Astrocyte (in vitro differentiated cells and primary cell): Measurements from ENCODE around the gene TCAF1. TPM values are rescaled to one million over a fixed set of nuclear protein-coding genes. Genes with fewer than 3 reads are reported as not detected.
A peak's percentile ranks its signal among the peaks of the same experiment; 100 is the strongest.
"Not testable (repeated sequence)": the region's sequence is repeated elsewhere in the genome, so short reads cannot be mapped to it uniquely, and the experiment has no call there.

Source experiments
- DNase-seq: peaks from one replicate; pipeline ENCODE4 v3.0.0-alpha.2; 2010; ENCODE audit warnings: low read depth
- FAIRE-seq: peaks from 2 replicates; lab custom pipeline; 2011; peaks lifted over from hg19 to GRCh38; lab: Jason Lieb, UNC
- H2AFZ ChIP-seq: 2 replicates; pipeline ENCODE4 v1.6.0; 2012; ENCODE audit warnings: low read depth, low read length, inconsistent platforms
- H3K27ac ChIP-seq: 2 replicates; pipeline ENCODE4 v1.5.1; 2011; ENCODE audit warnings: low read depth, low read length, inconsistent platforms
- H3K27me3 ChIP-seq: 2 replicates; pipeline ENCODE4 v1.6.0; 2011; ENCODE audit warnings: low read length, inconsistent platforms; ENCODE audit not compliant: insufficient read depth
- H3K36me3 ChIP-seq: 2 replicates; pipeline ENCODE4 v1.5.1; 2011; ENCODE audit warnings: low read length, inconsistent platforms; ENCODE audit not compliant: insufficient read depth
- H3K4me1 ChIP-seq: 2 replicates; pipeline ENCODE4 v1.5.1; 2011; ENCODE audit warnings: low read length, inconsistent platforms; ENCODE audit not compliant: insufficient read depth
- H3K4me2 ChIP-seq: 2 replicates; pipeline ENCODE4 v1.6.0; 2012; ENCODE audit warnings: low read length, inconsistent platforms
- H3K4me3 ChIP-seq: 2 replicates; pipeline ENCODE4 v1.5.1; 2011; ENCODE audit warnings: low read depth, mild to moderate bottlenecking, low read length, inconsistent platforms; ENCODE audit not compliant: insufficient read depth
- H3K79me2 ChIP-seq: 2 replicates; pipeline ENCODE4 v1.6.0; 2012; ENCODE audit warnings: mild to moderate bottlenecking, low read length, inconsistent platforms; ENCODE audit not compliant: insufficient read depth
- H3K9ac ChIP-seq: 2 replicates; pipeline ENCODE4 v1.6.0; 2012; ENCODE audit warnings: mild to moderate bottlenecking, low read length, inconsistent platforms
- H3K9me3 ChIP-seq: 2 replicates; pipeline ENCODE4 v1.5.1; 2012; ENCODE audit warnings: low read depth, mild to moderate bottlenecking, low read length, inconsistent platforms; ENCODE audit not compliant: insufficient read depth
- H4K20me1 ChIP-seq: 2 replicates; pipeline ENCODE4 v1.6.0; 2012; ENCODE audit warnings: low read length, inconsistent platforms; ENCODE audit not compliant: insufficient read depth
- H3K27ac Mint-ChIP-seq: one replicate; pipeline ENCODE4 v1.8.0; 2021; ENCODE audit warnings: mild to moderate bottlenecking, mixed read lengths; ENCODE audit not compliant: unreplicated experiment
- H3K27me3 Mint-ChIP-seq: one replicate; pipeline ENCODE4 v1.8.0; 2021; ENCODE audit warnings: low read depth, mixed read lengths; ENCODE audit not compliant: unreplicated experiment
- H3K36me3 Mint-ChIP-seq: one replicate; pipeline ENCODE4 v1.8.0; 2021; ENCODE audit warnings: low read depth, mixed read lengths; ENCODE audit not compliant: unreplicated experiment
- H3K4me1 Mint-ChIP-seq: one replicate; pipeline ENCODE4 v1.8.0; 2021; ENCODE audit warnings: low read depth, mixed read lengths; ENCODE audit not compliant: unreplicated experiment
- H3K4me3 Mint-ChIP-seq: one replicate; pipeline ENCODE4 v1.8.0; 2021; ENCODE audit warnings: mild to moderate bottlenecking, moderate library complexity, mixed read lengths; ENCODE audit not compliant: unreplicated experiment
- H3K9me3 Mint-ChIP-seq: one replicate; pipeline ENCODE4 v1.8.0; 2021; ENCODE audit warnings: mild to moderate bottlenecking, mixed read lengths; ENCODE audit not compliant: unreplicated experiment
- CTCF ChIP-seq: IDR thresholded peaks from 2 replicates; pipeline ENCODE4 v1.5.1; 2011; ENCODE audit warnings: low read depth, mild to moderate bottlenecking, inconsistent platforms, low read length, moderate library complexity; ENCODE audit not compliant: insufficient read depth
- EZH2 ChIP-seq: IDR thresholded peaks from 2 replicates; pipeline ENCODE4 v1.6.1; 2012; ENCODE audit warnings: mild to moderate bottlenecking, low read length, inconsistent platforms; ENCODE audit not compliant: insufficient read depth
- total RNA-seq: library from RNA; stranded (reverse); gene quantifications from 2 replicates; pipeline ENCODE4 v1.2.1, GENCODE V29; 2021

The TCAF1 gene
- total RNA-seq, 1 donor from 2014 or later: 90.8 TPM

- Histone ChIP-seq H3K4me3 (no peak overlapping the region), H3K27me3 (no peaks in the 10 kb centered on the region), H3K79me2 (peaks cover 50% of the 10 kb centered on the region), H3K4me1 (no peaks in the 10 kb centered on the region), H2AFZ (no peak overlapping the region), H3K4me2 (no peak overlapping the region), H4K20me1 (peaks cover 56% of the 10 kb centered on the region), H3K9ac (no peak overlapping the region), H3K9me3 (no peaks in the 10 kb centered on the region), H3K36me3 (peaks cover 16% of the 10 kb centered on the region), H3K27ac (no peak overlapping the region)
- peaks cover 3% of the 10 kb centered on the region for H3K4me1 Mint-ChIP-seq
- no peak for FAIRE-seq
- no peak for TF ChIP-seq EZH2
- TF ChIP-seq CTCF: no peak
- no peaks in the 10 kb centered on the region for H3K9me3 Mint-ChIP-seq
- peaks cover 17% of the 10 kb centered on the region for H3K36me3 Mint-ChIP-seq
- DNase-seq: no peak
- H3K27ac Mint-ChIP-seq: no peak overlapping the region
- no peaks in the 10 kb centered on the region for H3K27me3 Mint-ChIP-seq
- no peak overlapping the region for H3K4me3 Mint-ChIP-seq
These were observed 25.8 kb downstream of the TCAF1 start for GRCh38 chr7:143876218-143876617.

- not testable (repeated sequence) for H3K9me3 ChIP-seq, H3K4me2 ChIP-seq, DNase-seq, H3K4me3 ChIP-seq, H3K27ac Mint-ChIP-seq, H2AFZ ChIP-seq, H3K27me3 ChIP-seq, H3K9me3 Mint-ChIP-seq, H3K4me1 Mint-ChIP-seq, H3K27me3 Mint-ChIP-seq, H3K27ac ChIP-seq, H3K9ac ChIP-seq, H3K4me3 Mint-ChIP-seq, H3K4me1 ChIP-seq
- H3K36me3 Mint-ChIP-seq: peaks cover 17% of the 10 kb centered on the region
- H3K36me3 ChIP-seq: peaks cover 16% of the 10 kb centered on the region
- H3K79me2 ChIP-seq: peaks cover 21% of the 10 kb centered on the region
- FAIRE-seq: peak; percentile 64
- H4K20me1 ChIP-seq: peaks cover 29% of the 10 kb centered on the region
These were observed 28.7 kb downstream of the TCAF1 start for GRCh38 chr7:143873242-143873641.

GRCh38 chr7:143871534-143871933, 30.4 kb downstream of the TCAF1 start:
- peaks cover 16% of the 10 kb centered on the region for H3K36me3 ChIP-seq
- DNase-seq, FAIRE-seq, H3K9me3 ChIP-seq, H3K27me3 Mint-ChIP-seq, H3K27ac ChIP-seq, H3K4me3 Mint-ChIP-seq, H3K9ac ChIP-seq, H3K9me3 Mint-ChIP-seq, H3K4me1 ChIP-seq, H3K4me3 ChIP-seq, H3K27me3 ChIP-seq, H2AFZ ChIP-seq, H3K27ac Mint-ChIP-seq, H3K4me1 Mint-ChIP-seq, H3K4me2 ChIP-seq: not testable (repeated sequence)
- H3K36me3 Mint-ChIP-seq: peaks cover 16% of the 10 kb centered on the region
- H4K20me1 ChIP-seq: peaks cover 14% of the 10 kb centered on the region
- peaks cover 13% of the 10 kb centered on the region for H3K79me2 ChIP-seq

GRCh38 chr7:143857994-143858393, 44.0 kb downstream of the TCAF1 start:
- H3K36me3 Mint-ChIP-seq, H3K27ac Mint-ChIP-seq, DNase-seq, H3K4me1 ChIP-seq, H4K20me1 ChIP-seq, H3K27me3 Mint-ChIP-seq, H3K9me3 Mint-ChIP-seq, H3K9ac ChIP-seq, H3K27ac ChIP-seq, H2AFZ ChIP-seq, H3K9me3 ChIP-seq, H3K4me3 ChIP-seq, FAIRE-seq, H3K27me3 ChIP-seq, H3K4me2 ChIP-seq, H3K36me3 ChIP-seq, H3K4me3 Mint-ChIP-seq, H3K4me1 Mint-ChIP-seq, H3K79me2 ChIP-seq: not testable (repeated sequence)

GRCh38 chr7:143855443-143855842, 46.5 kb downstream of the TCAF1 start:
- H3K4me3 Mint-ChIP-seq, H3K27ac Mint-ChIP-seq, H3K4me1 Mint-ChIP-seq, H3K79me2 ChIP-seq, H4K20me1 ChIP-seq, H2AFZ ChIP-seq, H3K36me3 ChIP-seq, H3K4me1 ChIP-seq, H3K4me3 ChIP-seq, FAIRE-seq, H3K36me3 Mint-ChIP-seq, H3K9me3 ChIP-seq, H3K27ac ChIP-seq, DNase-seq, H3K4me2 ChIP-seq, H3K9me3 Mint-ChIP-seq, H3K27me3 Mint-ChIP-seq, H3K27me3 ChIP-seq, H3K9ac ChIP-seq: not testable (repeated sequence)
